ENCODE results near the gene GOLGA8B.
"Not testable (repeated sequence)": the region's sequence is repeated elsewhere in the genome, so short reads cannot be mapped to it uniquely, and the experiment has no call there.

DNA sequence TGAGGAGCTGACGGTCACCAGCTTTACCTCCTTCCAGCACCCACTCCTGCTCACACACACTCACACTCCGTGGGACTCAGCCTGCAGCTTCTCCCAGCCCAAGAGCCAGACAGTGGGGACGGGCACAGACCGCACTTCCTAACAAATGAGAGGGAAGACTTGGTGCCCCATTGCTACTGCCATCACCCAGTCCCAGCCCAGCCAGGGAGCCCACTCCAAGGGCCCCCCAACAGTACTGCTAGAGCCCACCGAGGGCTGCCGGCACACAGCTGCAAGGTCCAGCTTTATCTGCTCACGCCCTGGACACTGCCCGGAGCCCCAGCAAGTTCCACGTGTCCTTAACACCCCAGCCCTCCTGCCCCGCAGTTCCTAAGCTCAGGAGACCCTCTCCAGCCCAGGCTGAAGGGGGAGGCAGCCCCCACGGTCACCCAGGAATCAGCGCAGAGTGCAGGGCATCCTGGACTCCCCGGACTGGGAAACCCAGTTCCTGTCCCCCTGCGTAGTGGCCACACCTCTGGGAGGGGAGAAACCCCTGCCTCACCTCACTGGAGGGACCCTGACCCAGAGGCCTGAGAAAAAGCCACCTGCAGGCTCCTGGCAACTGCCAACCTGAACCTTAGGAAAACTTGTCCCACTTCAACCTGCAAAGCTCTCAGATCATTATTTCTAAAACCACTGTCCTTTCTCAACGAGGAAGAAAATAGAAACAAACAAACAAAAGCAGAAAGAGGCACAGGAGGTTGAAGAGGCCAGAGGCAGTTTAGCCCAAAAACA, 1.6 kb downstream of the GOLGA8B start:
- TF ChIP-seq, protein P1, sequence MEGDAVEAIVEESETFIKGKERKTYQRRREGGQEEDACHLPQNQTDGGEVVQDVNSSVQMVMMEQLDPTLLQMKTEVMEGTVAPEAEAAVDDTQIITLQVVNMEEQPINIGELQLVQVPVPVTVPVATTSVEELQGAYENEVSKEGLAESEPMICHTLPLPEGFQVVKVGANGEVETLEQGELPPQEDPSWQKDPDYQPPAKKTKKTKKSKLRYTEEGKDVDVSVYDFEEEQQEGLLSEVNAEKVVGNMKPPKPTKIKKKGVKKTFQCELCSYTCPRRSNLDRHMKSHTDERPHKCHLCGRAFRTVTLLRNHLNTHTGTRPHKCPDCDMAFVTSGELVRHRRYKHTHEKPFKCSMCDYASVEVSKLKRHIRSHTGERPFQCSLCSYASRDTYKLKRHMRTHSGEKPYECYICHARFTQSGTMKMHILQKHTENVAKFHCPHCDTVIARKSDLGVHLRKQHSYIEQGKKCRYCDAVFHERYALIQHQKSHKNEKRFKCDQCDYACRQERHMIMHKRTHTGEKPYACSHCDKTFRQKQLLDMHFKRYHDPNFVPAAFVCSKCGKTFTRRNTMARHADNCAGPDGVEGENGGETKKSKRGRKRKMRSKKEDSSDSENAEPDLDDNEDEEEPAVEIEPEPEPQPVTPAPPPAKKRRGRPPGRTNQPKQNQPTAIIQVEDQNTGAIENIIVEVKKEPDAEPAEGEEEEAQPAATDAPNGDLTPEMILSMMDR (optimal IDR thresholded peaks at IDR 0.05 in 1 of 3, IDR thresholded peaks at IDR 0.05 in 1 of 3, conservative IDR thresholded peaks at IDR 0.05 in 1 of 3; ENCODE audit: extremely low read depth in 1 of 3, insufficient read depth in 2 of 3, low read length in 3 of 3): not testable (repeated sequence)
- TF ChIP-seq EZH2 (IDR thresholded peaks at IDR 0.05; ENCODE audit: low read length): not testable (repeated sequence)
